Hepatocyte (in vitro differentiated cells): Measurements from ENCODE around the gene C1orf141. TPM values are rescaled to one million over a fixed set of nuclear protein-coding genes. Genes with fewer than 3 reads are reported as not detected.

Experiments used
- DNase-seq: peaks from one replicate; pipeline ENCODE4 v3.0.0-alpha.2; 2016; ENCODE audit warnings: low spot score
- H2AFZ ChIP-seq: fragments of 200-600 bp; sonication (generic); 2 replicates; pipeline ENCODE4 v1.6.0; 2016; ENCODE audit warnings: antibody characterized with exemption, mild to moderate bottlenecking
- H3K27ac ChIP-seq: fragments of 200-600 bp; sonication (generic); 2 replicates; pipeline ENCODE4 v1.5.1; 2016; ENCODE audit warnings: mild to moderate bottlenecking
- H3K27me3 ChIP-seq: fragments of 200-600 bp; sonication (generic); 2 replicates; pipeline ENCODE4 v1.6.1; 2016
- H3K36me3 ChIP-seq: fragments of 200-600 bp; sonication (generic); replicated peaks from 2 replicates; pipeline ENCODE4 v1.5.1; 2016; ENCODE audit warnings: low read depth; ENCODE audit not compliant: insufficient read depth
- H3K4me1 ChIP-seq: fragments of 200-600 bp; sonication (generic); 2 replicates; pipeline ENCODE4 v1.5.1; 2016; ENCODE audit warnings: mild to moderate bottlenecking, moderate library complexity; ENCODE audit not compliant: insufficient read depth
- H3K4me2 ChIP-seq: fragments of 200-600 bp; sonication (generic); 2 replicates; pipeline ENCODE4 v1.6.0; 2016
- H3K4me3 ChIP-seq: fragments of 200-600 bp; sonication (generic); 2 replicates; pipeline ENCODE4 v1.5.1; 2016; ENCODE audit warnings: mild to moderate bottlenecking
- H3K79me2 ChIP-seq: fragments of 200-600 bp; sonication (generic); 2 replicates; pipeline ENCODE4 v1.6.0; 2017; ENCODE audit warnings: mild to moderate bottlenecking
- H3K9me2 ChIP-seq: fragments of 200-600 bp; sonication (generic); replicated peaks from 2 replicates; pipeline ENCODE4 v1.6.0; 2017; ENCODE audit warnings: mild to moderate bottlenecking; ENCODE audit not compliant: insufficient read depth
- H3K9me3 ChIP-seq: fragments of 200-600 bp; sonication (generic); 2 replicates; pipeline ENCODE4 v1.5.1; 2016; ENCODE audit warnings: low read depth, mild to moderate bottlenecking
- H4K20me1 ChIP-seq: fragments of 200-600 bp; sonication (generic); 2 replicates; pipeline ENCODE4 v1.6.0; 2016; ENCODE audit warnings: mild to moderate bottlenecking; ENCODE audit not compliant: insufficient read depth, poor library complexity, severe bottlenecking
- CTCF ChIP-seq: fragments of 200-600 bp; sonication (generic); IDR thresholded peaks from 2 replicates; pipeline ENCODE4 v1.5.1; 2016; ENCODE audit warnings: antibody characterized with exemption, mild to moderate bottlenecking; ENCODE audit not compliant: poor library complexity
- EZH2 ChIP-seq: fragments of 200-600 bp; sonication (generic); IDR thresholded peaks from 2 replicates; pipeline ENCODE4 v1.6.1; 2016; ENCODE audit warnings: antibody characterized with exemption, mild to moderate bottlenecking, borderline replicate concordance
- EZH2phosphoT487 ChIP-seq: fragments of 200-600 bp; sonication (generic); IDR thresholded peaks from one replicate; pipeline ENCODE4 v1.6.1; 2018; ENCODE audit warnings: antibody characterized with exemption, mild to moderate bottlenecking, low read depth, moderate library complexity; ENCODE audit not compliant: unreplicated experiment, severe bottlenecking
- WGBS: methylation state at CpG from one replicate; pipeline ENCODE4 v1.1.6; 2016; ENCODE audit warnings: low lambda C conversion rate; ENCODE audit errors: missing lambda C conversion rate; 5-methylcytosine and 5-hydroxymethylcytosine counted together
- polyA plus RNA-seq: library from polyadenylated mRNA; unstranded; fragments of >200 nt; fragmentation: Nextera tagmentation; extraction: Ambion mirVana; gene quantifications from 2 replicates; pipeline ENCODE4 v1.2.1, GENCODE V29; 2016
- total RNA-seq: library from RNA; depleted of rRNA; stranded (reverse); fragments of >200 nt; gene quantifications from 2 replicates; pipeline ENCODE4 v1.2.3, GENCODE V29; 2014

Gene C1orf141
- total and polyA plus RNA-seq, 2 experiments from 2014 or later = not detected

DNA sequence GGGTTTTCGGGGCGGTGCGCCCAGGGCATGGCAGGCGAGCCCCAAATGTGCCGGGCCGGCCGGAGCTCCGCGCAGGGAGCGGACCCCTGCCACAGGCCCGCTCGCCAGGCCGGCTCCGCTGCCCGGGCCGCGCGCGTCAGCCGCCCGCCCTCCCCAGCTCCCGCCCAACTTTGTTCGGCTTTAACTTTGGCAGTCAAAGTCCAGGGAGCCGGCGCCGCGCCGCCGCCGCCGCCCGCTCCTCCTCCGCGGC is 81.3 kb downstream of the C1orf141 start:
- Histone ChIP-seq H4K20me1 (peaks cover 8% of the 10 kb centered on the region), H3K79me2 (peaks cover 44% of the 10 kb centered on the region), H3K9me2 (no peaks in the 10 kb centered on the region), H3K9me3 (no peaks in the 10 kb centered on the region), H3K4me2 (peak overlapping the region; percentile 89), H2AFZ (peak overlapping the region; percentile 90), H3K27ac (peak overlapping the region; percentile 100), H3K36me3 (no peaks in the 10 kb centered on the region), H3K4me3 (peak overlapping the region; percentile 87), H3K27me3 (no peaks in the 10 kb centered on the region), H3K4me1 (peaks cover 18% of the 10 kb centered on the region)
- DNase-seq = peak; percentile 87
- 0% methylated on average over 3 of the region's 34 CpGs for WGBS
- TF ChIP-seq EZH2phosphoT487 = no peak
- TF ChIP-seq EZH2 = no peak
- TF ChIP-seq CTCF = no peak

GRCh38 chr1:67052741-67053534 is 81.8 kb downstream of the C1orf141 start:
- peak overlapping the region; percentile 90 for H2AFZ ChIP-seq
- no peak for TF ChIP-seq EZH2phosphoT487
- TF ChIP-seq EZH2 = no peak
- no peak for TF ChIP-seq CTCF

GRCh38 chr1:67051196-67051595 is 83.6 kb downstream of the C1orf141 start:
- Histone ChIP-seq H3K79me2 (peaks cover 49% of the 10 kb centered on the region), H3K9me3 (no peaks in the 10 kb centered on the region), H3K27me3 (no peaks in the 10 kb centered on the region), H3K4me3 (peak overlapping the region; percentile 87), H3K4me2 (peak overlapping the region; percentile 89), H3K36me3 (no peaks in the 10 kb centered on the region), H4K20me1 (peaks cover 8% of the 10 kb centered on the region), H3K4me1 (peaks cover 15% of the 10 kb centered on the region), H2AFZ (no peak overlapping the region), H3K9me2 (no peaks in the 10 kb centered on the region), H3K27ac (no peak overlapping the region)
- 51% methylated on average over 4 of the region's 4 CpGs for WGBS
- DNase-seq = no peak
- TF ChIP-seq EZH2 (no peak), EZH2phosphoT487 (no peak), CTCF (no peak)

More at GRCh38 chr1:67052741-67053534, 81.8 kb downstream of the C1orf141 start:
- Histone ChIP-seq H3K36me3 (no peaks in the 10 kb centered on the region), H3K4me1 (peaks cover 15% of the 10 kb centered on the region), H3K9me3 (no peaks in the 10 kb centered on the region), H3K4me2 (peak overlapping the region; percentile 89), H3K27ac (peak overlapping the region; percentile 100), H3K9me2 (no peaks in the 10 kb centered on the region), H3K4me3 (peak overlapping the region; percentile 87), H3K79me2 (peaks cover 49% of the 10 kb centered on the region), H3K27me3 (no peaks in the 10 kb centered on the region), H4K20me1 (peaks cover 8% of the 10 kb centered on the region)
- peak; percentile 50 for DNase-seq
- WGBS = 3% methylated on average over 25 of the region's 25 CpGs
